Astrocyte (in vitro differentiated cells and primary cell): ENCODE data around the gene F12. TPM values are rescaled to one million over a fixed set of nuclear protein-coding genes. Genes with fewer than 3 reads are reported as not detected.

Experiments used
- DNase-seq: peaks from one replicate; pipeline ENCODE4 v3.0.0-alpha.2; 2010; ENCODE audit warnings: low read depth
- FAIRE-seq: peaks from 2 replicates; lab custom pipeline; 2011; peaks lifted over from hg19 to GRCh38; lab: Jason Lieb, UNC
- H2AFZ ChIP-seq: 2 replicates; pipeline ENCODE4 v1.6.0; 2012; ENCODE audit warnings: low read depth, low read length, inconsistent platforms
- H3K27ac ChIP-seq: 2 replicates; pipeline ENCODE4 v1.5.1; 2011; ENCODE audit warnings: low read depth, low read length, inconsistent platforms
- H3K27me3 ChIP-seq: 2 replicates; pipeline ENCODE4 v1.6.0; 2011; ENCODE audit warnings: low read length, inconsistent platforms; ENCODE audit not compliant: insufficient read depth
- H3K36me3 ChIP-seq: 2 replicates; pipeline ENCODE4 v1.5.1; 2011; ENCODE audit warnings: low read length, inconsistent platforms; ENCODE audit not compliant: insufficient read depth
- H3K4me1 ChIP-seq: 2 replicates; pipeline ENCODE4 v1.5.1; 2011; ENCODE audit warnings: low read length, inconsistent platforms; ENCODE audit not compliant: insufficient read depth
- H3K4me2 ChIP-seq: 2 replicates; pipeline ENCODE4 v1.6.0; 2012; ENCODE audit warnings: low read length, inconsistent platforms
- H3K4me3 ChIP-seq: 2 replicates; pipeline ENCODE4 v1.5.1; 2011; ENCODE audit warnings: low read depth, mild to moderate bottlenecking, low read length, inconsistent platforms; ENCODE audit not compliant: insufficient read depth
- H3K79me2 ChIP-seq: 2 replicates; pipeline ENCODE4 v1.6.0; 2012; ENCODE audit warnings: mild to moderate bottlenecking, low read length, inconsistent platforms; ENCODE audit not compliant: insufficient read depth
- H3K9ac ChIP-seq: 2 replicates; pipeline ENCODE4 v1.6.0; 2012; ENCODE audit warnings: mild to moderate bottlenecking, low read length, inconsistent platforms
- H3K9me3 ChIP-seq: 2 replicates; pipeline ENCODE4 v1.5.1; 2012; ENCODE audit warnings: low read depth, mild to moderate bottlenecking, low read length, inconsistent platforms; ENCODE audit not compliant: insufficient read depth
- H4K20me1 ChIP-seq: 2 replicates; pipeline ENCODE4 v1.6.0; 2012; ENCODE audit warnings: low read length, inconsistent platforms; ENCODE audit not compliant: insufficient read depth
- H3K27ac Mint-ChIP-seq: one replicate; pipeline ENCODE4 v1.8.0; 2021; ENCODE audit warnings: mild to moderate bottlenecking, mixed read lengths; ENCODE audit not compliant: unreplicated experiment
- H3K27me3 Mint-ChIP-seq: one replicate; pipeline ENCODE4 v1.8.0; 2021; ENCODE audit warnings: low read depth, mixed read lengths; ENCODE audit not compliant: unreplicated experiment
- H3K36me3 Mint-ChIP-seq: one replicate; pipeline ENCODE4 v1.8.0; 2021; ENCODE audit warnings: low read depth, mixed read lengths; ENCODE audit not compliant: unreplicated experiment
- H3K4me1 Mint-ChIP-seq: one replicate; pipeline ENCODE4 v1.8.0; 2021; ENCODE audit warnings: low read depth, mixed read lengths; ENCODE audit not compliant: unreplicated experiment
- H3K4me3 Mint-ChIP-seq: one replicate; pipeline ENCODE4 v1.8.0; 2021; ENCODE audit warnings: mild to moderate bottlenecking, moderate library complexity, mixed read lengths; ENCODE audit not compliant: unreplicated experiment
- H3K9me3 Mint-ChIP-seq: one replicate; pipeline ENCODE4 v1.8.0; 2021; ENCODE audit warnings: mild to moderate bottlenecking, mixed read lengths; ENCODE audit not compliant: unreplicated experiment
- EZH2 ChIP-seq: IDR thresholded peaks from 2 replicates; pipeline ENCODE4 v1.6.1; 2012; ENCODE audit warnings: mild to moderate bottlenecking, low read length, inconsistent platforms; ENCODE audit not compliant: insufficient read depth
- total RNA-seq: library from RNA; stranded (reverse); gene quantifications from 2 replicates; pipeline ENCODE4 v1.2.1, GENCODE V29; 2021
- TF ChIP-seq, protein P1 (sequence below): IDR thresholded peaks from 2 replicates; pipeline ENCODE4 v1.5.1; 2011; ENCODE audit warnings: low read depth, mild to moderate bottlenecking, inconsistent platforms, low read length, moderate library complexity; ENCODE audit not compliant: insufficient read depth

The F12 gene
- total RNA-seq, 1 donor from 2014 or later = 3.0 TPM

DNA sequence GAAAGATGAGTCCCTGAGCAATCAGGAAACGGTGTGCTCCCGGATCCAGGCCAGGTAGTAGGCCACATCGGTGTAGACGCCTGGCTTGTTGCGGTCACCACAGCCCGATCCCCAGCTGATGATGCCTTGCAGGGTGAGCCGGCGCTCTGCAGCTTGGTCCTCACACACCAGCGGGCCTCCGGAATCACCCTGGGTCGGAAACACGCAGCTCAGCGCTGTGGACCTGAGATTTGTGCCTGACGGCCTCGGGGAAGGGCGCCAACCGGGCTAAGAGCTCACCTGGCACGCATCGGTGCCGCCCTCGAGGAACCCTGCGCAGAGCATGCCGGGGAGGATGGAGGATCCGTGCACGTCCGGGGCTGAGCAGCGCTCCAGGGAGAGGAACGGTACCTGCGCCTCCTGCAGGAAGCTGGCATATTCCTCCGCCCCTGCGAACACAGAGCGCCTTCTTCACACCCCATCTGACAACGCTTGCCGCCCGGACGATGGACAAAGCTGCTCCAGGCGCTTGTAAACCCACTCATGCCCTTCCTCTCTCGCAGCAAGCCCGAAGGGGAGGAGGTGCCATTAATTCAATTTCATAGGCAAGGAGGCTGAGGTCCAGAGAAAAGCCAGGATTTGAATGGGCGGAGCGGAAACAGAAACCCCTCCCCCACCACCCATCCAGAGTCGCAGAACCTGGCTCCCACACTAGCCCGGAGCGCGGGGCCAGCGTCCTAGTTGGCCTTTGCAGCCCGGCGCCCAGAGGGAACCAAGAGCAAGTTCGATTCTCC is 6.9 kb downstream of the F12 start:
- Mint-ChIP-seq H3K9me3 (no peaks in the 10 kb centered on the region), H3K36me3 (no peaks in the 10 kb centered on the region), H3K27me3 (peaks cover 53% of the 10 kb centered on the region), H3K4me1 (no peaks in the 10 kb centered on the region), H3K4me3 (peak overlapping the region; percentile 84), H3K27ac (peak overlapping the region; percentile 75)
- no peak overlapping the region for H3K9ac ChIP-seq
- H3K4me2 ChIP-seq = peak overlapping the region; percentile 99
- H3K4me3 ChIP-seq = peak overlapping the region; percentile 56
- TF ChIP-seq, protein P1, sequence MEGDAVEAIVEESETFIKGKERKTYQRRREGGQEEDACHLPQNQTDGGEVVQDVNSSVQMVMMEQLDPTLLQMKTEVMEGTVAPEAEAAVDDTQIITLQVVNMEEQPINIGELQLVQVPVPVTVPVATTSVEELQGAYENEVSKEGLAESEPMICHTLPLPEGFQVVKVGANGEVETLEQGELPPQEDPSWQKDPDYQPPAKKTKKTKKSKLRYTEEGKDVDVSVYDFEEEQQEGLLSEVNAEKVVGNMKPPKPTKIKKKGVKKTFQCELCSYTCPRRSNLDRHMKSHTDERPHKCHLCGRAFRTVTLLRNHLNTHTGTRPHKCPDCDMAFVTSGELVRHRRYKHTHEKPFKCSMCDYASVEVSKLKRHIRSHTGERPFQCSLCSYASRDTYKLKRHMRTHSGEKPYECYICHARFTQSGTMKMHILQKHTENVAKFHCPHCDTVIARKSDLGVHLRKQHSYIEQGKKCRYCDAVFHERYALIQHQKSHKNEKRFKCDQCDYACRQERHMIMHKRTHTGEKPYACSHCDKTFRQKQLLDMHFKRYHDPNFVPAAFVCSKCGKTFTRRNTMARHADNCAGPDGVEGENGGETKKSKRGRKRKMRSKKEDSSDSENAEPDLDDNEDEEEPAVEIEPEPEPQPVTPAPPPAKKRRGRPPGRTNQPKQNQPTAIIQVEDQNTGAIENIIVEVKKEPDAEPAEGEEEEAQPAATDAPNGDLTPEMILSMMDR = peak; percentile 27
- peak; percentile 59 for TF ChIP-seq EZH2
- H2AFZ ChIP-seq = peak overlapping the region; percentile 62
- H3K9me3 ChIP-seq = no peaks in the 10 kb centered on the region
- H4K20me1 ChIP-seq = no peaks in the 10 kb centered on the region
- peaks cover 30% of the 10 kb centered on the region for H3K4me1 ChIP-seq
- H3K27ac ChIP-seq = no peak overlapping the region
- no peaks in the 10 kb centered on the region for H3K36me3 ChIP-seq
- no peaks in the 10 kb centered on the region for H3K79me2 ChIP-seq
- peaks cover 38% of the 10 kb centered on the region for H3K27me3 ChIP-seq
- FAIRE-seq (no peak), DNase-seq (peak; percentile 42)

- Mint-ChIP-seq H3K27me3 (peaks cover 43% of the 10 kb centered on the region), H3K4me1 (no peaks in the 10 kb centered on the region), H3K4me3 (no peak within 1 kb of the TSS), H3K36me3 (no peaks in the 10 kb centered on the region), H3K9me3 (no peaks in the 10 kb centered on the region), H3K27ac (no peak within 1 kb of the TSS)
- FAIRE-seq = no peak
- Histone ChIP-seq H3K9me3 (no peaks in the 10 kb centered on the region), H3K4me3 (no peak within 1 kb of the TSS), H3K4me1 (peaks cover 30% of the 10 kb centered on the region), H3K27me3 (peaks cover 44% of the 10 kb centered on the region), H3K9ac (no peak within 1 kb of the TSS), H2AFZ (peak within 1 kb of the TSS; percentile 55), H3K79me2 (no peaks in the 10 kb centered on the region), H3K4me2 (peak within 1 kb of the TSS; percentile 45), H3K36me3 (no peaks in the 10 kb centered on the region), H3K27ac (no peak within 1 kb of the TSS), H4K20me1 (no peaks in the 10 kb centered on the region)
- TF ChIP-seq, protein P1 = no peak
- peak; percentile 79 for TF ChIP-seq EZH2
- no peak for DNase-seq
These were observed 9.1 kb downstream of the F12 start, which contains the start of gene PFN3 for GRCh38 chr5:177399997-177400868. PFN3 (minus strand) TSS chr5:177400661; CDS start chr5:177400576, 85 bp downstream.
